Measurements from ENCODE around the gene KRTAP5-2.

The KRTAP5-2 gene

GRCh38 chr11:1637628-1638027 is 39.5 kb upstream of the KRTAP5-2 start:
- Histone ChIP-seq H3K27me3 (ENCODE audit: control insufficient read depth, insufficient read depth, low read length) (no peaks in the 10 kb centered on the region), H3K27ac (ENCODE audit: low read length) (no peak overlapping the region), H3K4me3 (ENCODE audit: low read length) (no peak overlapping the region), H3K9me3 (ENCODE audit: control insufficient read depth, low read depth, low read length) (no peaks in the 10 kb centered on the region), H3K9ac (ENCODE audit: low read length) (no peak overlapping the region), H3K36me3 (ENCODE audit: control insufficient read depth, low read depth, low read length) (no peaks in the 10 kb centered on the region), H3K4me1 (ENCODE audit: control insufficient read depth, low read depth, low read length) (no peaks in the 10 kb centered on the region)

GRCh38 chr11:1636291-1636950 is 38.3 kb upstream of the KRTAP5-2 start:
- H3K4me1 ChIP-seq (ENCODE audit: control insufficient read depth, low read depth, low read length): no peaks in the 10 kb centered on the region
- no peaks in the 10 kb centered on the region for H3K27me3 ChIP-seq (ENCODE audit: control insufficient read depth, insufficient read depth, low read length)
- H3K36me3 ChIP-seq (ENCODE audit: control insufficient read depth, low read depth, low read length): no peaks in the 10 kb centered on the region
- no peak overlapping the region for H3K4me3 ChIP-seq (ENCODE audit: low read length)
- no peaks in the 10 kb centered on the region for H3K9me3 ChIP-seq (ENCODE audit: control insufficient read depth, low read depth, low read length)
- H3K9ac ChIP-seq (ENCODE audit: low read length): no peak overlapping the region
- H3K27ac ChIP-seq (ENCODE audit: low read length): no peak overlapping the region

- Histone ChIP-seq H3K9me3 (ENCODE audit: control insufficient read depth, low read depth, low read length) (no peaks in the 10 kb centered on the region), H3K36me3 (ENCODE audit: control insufficient read depth, low read depth, low read length) (no peaks in the 10 kb centered on the region), H3K27ac (ENCODE audit: low read length) (no peak overlapping the region), H3K4me1 (ENCODE audit: control insufficient read depth, low read depth, low read length) (no peaks in the 10 kb centered on the region), H3K4me3 (ENCODE audit: low read length) (no peak overlapping the region), H3K27me3 (ENCODE audit: control insufficient read depth, insufficient read depth, low read length) (peaks cover 8% of the 10 kb centered on the region), H3K9ac (ENCODE audit: low read length) (no peak overlapping the region)
Observed at GRCh38 chr11:1633864-1634263, 35.8 kb upstream of the KRTAP5-2 start.

GRCh38 chr11:1632053-1632714 is 34.1 kb upstream of the KRTAP5-2 start:
- no peaks in the 10 kb centered on the region for H3K4me1 ChIP-seq (ENCODE audit: control insufficient read depth, low read depth, low read length)
- no peak overlapping the region for H3K9ac ChIP-seq (ENCODE audit: low read length)
- peaks cover 13% of the 10 kb centered on the region for H3K27me3 ChIP-seq (ENCODE audit: control insufficient read depth, insufficient read depth, low read length)
- no peaks in the 10 kb centered on the region for H3K36me3 ChIP-seq (ENCODE audit: control insufficient read depth, low read depth, low read length)
- H3K27ac ChIP-seq (ENCODE audit: low read length): no peak overlapping the region
- no peak overlapping the region for H3K4me3 ChIP-seq (ENCODE audit: low read length)
- H3K9me3 ChIP-seq (ENCODE audit: control insufficient read depth, low read depth, low read length): no peaks in the 10 kb centered on the region

- Histone ChIP-seq H3K27me3 (ENCODE audit: control insufficient read depth, insufficient read depth, low read length) (peaks cover 13% of the 10 kb centered on the region), H3K9ac (ENCODE audit: low read length) (no peak overlapping the region), H3K27ac (ENCODE audit: low read length) (no peak overlapping the region), H3K4me1 (ENCODE audit: control insufficient read depth, low read depth, low read length) (no peaks in the 10 kb centered on the region), H3K36me3 (ENCODE audit: control insufficient read depth, low read depth, low read length) (no peaks in the 10 kb centered on the region), H3K4me3 (ENCODE audit: low read length) (no peak overlapping the region), H3K9me3 (ENCODE audit: control insufficient read depth, low read depth, low read length) (no peaks in the 10 kb centered on the region)
Observed at GRCh38 chr11:1631066-1631568, 33.0 kb upstream of the KRTAP5-2 start.

GRCh38 chr11:1630271-1630670 is 32.2 kb upstream of the KRTAP5-2 start:
- Histone ChIP-seq H3K9me3 (ENCODE audit: control insufficient read depth, low read depth, low read length) (no peaks in the 10 kb centered on the region), H3K4me1 (ENCODE audit: control insufficient read depth, low read depth, low read length) (no peaks in the 10 kb centered on the region), H3K4me3 (ENCODE audit: low read length) (no peak overlapping the region), H3K36me3 (ENCODE audit: control insufficient read depth, low read depth, low read length) (no peaks in the 10 kb centered on the region), H3K9ac (ENCODE audit: low read length) (no peak overlapping the region), H3K27ac (ENCODE audit: low read length) (no peak overlapping the region), H3K27me3 (ENCODE audit: control insufficient read depth, insufficient read depth, low read length) (peaks cover 13% of the 10 kb centered on the region)

- no peak within 1 kb of the TSS for H3K9ac ChIP-seq (ENCODE audit: low read length)
- no peaks in the 10 kb centered on the region for H3K9me3 ChIP-seq (ENCODE audit: control insufficient read depth, low read depth, low read length)
- H3K27ac ChIP-seq (ENCODE audit: low read length): no peak within 1 kb of the TSS
- H3K4me1 ChIP-seq (ENCODE audit: control insufficient read depth, low read depth, low read length): no peaks in the 10 kb centered on the region
- peaks cover 13% of the 10 kb centered on the region for H3K27me3 ChIP-seq (ENCODE audit: control insufficient read depth, insufficient read depth, low read length)
- H3K4me3 ChIP-seq (ENCODE audit: low read length): no peak within 1 kb of the TSS
- no peaks in the 10 kb centered on the region for H3K36me3 ChIP-seq (ENCODE audit: control insufficient read depth, low read depth, low read length)
Observed at GRCh38 chr11:1629326-1630185, 31.5 kb upstream of the KRTAP5-2 start, which contains the start of gene KRTAP5-5. KRTAP5-5 (plus strand) TSS chr11:1629775; CDS start chr11:1629841, 66 bp downstream.

GRCh38 chr11:1628506-1629325 is 30.6 kb upstream of the KRTAP5-2 start:
- H3K9ac ChIP-seq (ENCODE audit: low read length): no peak overlapping the region

GRCh38 chr11:1625541-1625940 is 27.4 kb upstream of the KRTAP5-2 start:
- H3K27ac ChIP-seq (ENCODE audit: low read length): no peak overlapping the region
- no peaks in the 10 kb centered on the region for H3K4me1 ChIP-seq (ENCODE audit: control insufficient read depth, low read depth, low read length)
- no peak overlapping the region for H3K9ac ChIP-seq (ENCODE audit: low read length)
- H3K4me3 ChIP-seq (ENCODE audit: low read length): no peak overlapping the region
- peaks cover 13% of the 10 kb centered on the region for H3K27me3 ChIP-seq (ENCODE audit: control insufficient read depth, insufficient read depth, low read length)
- no peaks in the 10 kb centered on the region for H3K36me3 ChIP-seq (ENCODE audit: control insufficient read depth, low read depth, low read length)
- H3K9me3 ChIP-seq (ENCODE audit: control insufficient read depth, low read depth, low read length): no peaks in the 10 kb centered on the region

More at GRCh38 chr11:1628506-1629325, 30.6 kb upstream of the KRTAP5-2 start:
- Histone ChIP-seq H3K36me3 (ENCODE audit: control insufficient read depth, low read depth, low read length) (no peaks in the 10 kb centered on the region), H3K4me3 (ENCODE audit: low read length) (no peak overlapping the region), H3K27ac (ENCODE audit: low read length) (no peak overlapping the region), H3K9me3 (ENCODE audit: control insufficient read depth, low read depth, low read length) (no peaks in the 10 kb centered on the region), H3K27me3 (ENCODE audit: control insufficient read depth, insufficient read depth, low read length) (peaks cover 13% of the 10 kb centered on the region), H3K4me1 (ENCODE audit: control insufficient read depth, low read depth, low read length) (no peaks in the 10 kb centered on the region)

GRCh38 chr11:1624621-1625020 is 26.5 kb upstream of the KRTAP5-2 start:
- peaks cover 13% of the 10 kb centered on the region for H3K27me3 ChIP-seq (ENCODE audit: control insufficient read depth, insufficient read depth, low read length)
- no peak overlapping the region for H3K4me3 ChIP-seq (ENCODE audit: low read length)
- H3K36me3 ChIP-seq (ENCODE audit: control insufficient read depth, low read depth, low read length): no peaks in the 10 kb centered on the region
- no peaks in the 10 kb centered on the region for H3K4me1 ChIP-seq (ENCODE audit: control insufficient read depth, low read depth, low read length)
- H3K9me3 ChIP-seq (ENCODE audit: control insufficient read depth, low read depth, low read length): no peaks in the 10 kb centered on the region
- H3K9ac ChIP-seq (ENCODE audit: low read length): no peak overlapping the region
- no peak overlapping the region for H3K27ac ChIP-seq (ENCODE audit: low read length)

- no peak overlapping the region for H3K27ac ChIP-seq (ENCODE audit: low read length)
- peaks cover 4% of the 10 kb centered on the region for H3K27me3 ChIP-seq (ENCODE audit: control insufficient read depth, insufficient read depth, low read length)
- H3K9me3 ChIP-seq (ENCODE audit: control insufficient read depth, low read depth, low read length): no peaks in the 10 kb centered on the region
- no peaks in the 10 kb centered on the region for H3K36me3 ChIP-seq (ENCODE audit: control insufficient read depth, low read depth, low read length)
- H3K4me1 ChIP-seq (ENCODE audit: control insufficient read depth, low read depth, low read length): no peaks in the 10 kb centered on the region
- no peak overlapping the region for H3K9ac ChIP-seq (ENCODE audit: low read length)
- no peak overlapping the region for H3K4me3 ChIP-seq (ENCODE audit: low read length)
Observed at GRCh38 chr11:1623716-1624115, 25.6 kb upstream of the KRTAP5-2 start.
